PC-3 (cell line): ENCODE data around the gene KRT25. TPM values are rescaled to one million over a fixed set of nuclear protein-coding genes. Genes with fewer than 3 reads are reported as not detected.

Experiments used
- ATAC-seq: fragments of 200-7000 bp; cut with Tn5 transposase; 2 replicates; pipeline ENCODE4 v1.9.1; 2020; ENCODE audit warnings: mild to moderate bottlenecking, moderate library complexity
- BruUV-seq: library from RNA; stranded (reverse); fragments of 400-500 nt; replicated peaks from 2 replicates; lab custom pipeline; 2021; lab: Mats Ljungman, UMichigan
- CTCF ChIA-PET: fragments of 300-600 bp; sonication (Branson Sonifier 250); formaldehyde crosslinking; loops from one replicate; lab custom pipeline; 2022; ENCODE audit warnings: antibody characterized with exemption; lab: Charles Lee
- POLR2A ChIA-PET: fragments of 300-600 bp; sonication (Branson Sonifier 250); formaldehyde crosslinking; loops from one replicate; lab custom pipeline; 2022; ENCODE audit warnings: antibody characterized with exemption; ENCODE audit not compliant: unreplicated experiment; lab: Charles Lee
- DNase-seq: peaks from one replicate; pipeline ENCODE4 v3.0.0-alpha.2; 2015
- H2AFZ ChIP-seq: fragments of 300-600 bp; sonication (generic); 2 replicates; pipeline ENCODE4 v1.6.0; 2016; ENCODE audit warnings: antibody characterized with exemption, low read length
- H3F3A ChIP-seq: fragments of 300-600 bp; sonication (generic); one replicate; pipeline ENCODE4 v1.6.0; 2017; ENCODE audit warnings: antibody characterized with exemption, low read length, control low read depth, mild to moderate bottlenecking; ENCODE audit not compliant: unreplicated experiment
- H3K27ac ChIP-seq: fragments of 300-600 bp; sonication (generic); 2 replicates; pipeline ENCODE4 v1.5.1; 2016; ENCODE audit warnings: mild to moderate bottlenecking, low read length
- H3K27me3 ChIP-seq: fragments of 300-600 bp; sonication (generic); 2 replicates; pipeline ENCODE4 v1.6.1; 2016; ENCODE audit warnings: low read length, mixed read lengths
- H3K36me3 ChIP-seq: fragments of 300-600 bp; sonication (generic); 2 replicates; pipeline ENCODE4 v1.6.1; 2016; ENCODE audit warnings: low read depth, mixed run types, low read length, mixed read lengths
- H3K4me1 ChIP-seq: fragments of 300-600 bp; sonication (generic); 2 replicates; pipeline ENCODE4 v1.5.1; 2016; ENCODE audit warnings: low read length; ENCODE audit not compliant: insufficient read depth
- H3K4me2 ChIP-seq: fragments of 300-600 bp; sonication (generic); 2 replicates; pipeline ENCODE4 v1.6.0; 2016; ENCODE audit warnings: low read length
- H3K4me3 ChIP-seq: fragments of 300-600 bp; sonication (generic); 2 replicates; pipeline ENCODE4 v1.5.1; 2016; ENCODE audit warnings: mild to moderate bottlenecking, low read length, mixed read lengths
- H3K79me2 ChIP-seq: fragments of 300-600 bp; sonication (generic); 2 replicates; pipeline ENCODE4 v1.6.1; 2017; ENCODE audit warnings: low read length, mixed read lengths
- H3K9ac ChIP-seq: fragments of 300-600 bp; sonication (generic); 2 replicates; pipeline ENCODE4 v1.6.0; 2016; ENCODE audit warnings: mild to moderate bottlenecking, low read length
- H3K9me2 ChIP-seq: fragments of 300-600 bp; sonication (generic); replicated peaks from 2 replicates; pipeline ENCODE4 v1.6.1; 2016; ENCODE audit warnings: mixed run types, low read length, mixed read lengths
- H3K9me3 ChIP-seq: fragments of 300-600 bp; sonication (generic); 2 replicates; pipeline ENCODE4 v1.6.1; 2016; ENCODE audit warnings: low read length, mixed read lengths
- H4K20me1 ChIP-seq: fragments of 300-600 bp; sonication (generic); 2 replicates; pipeline ENCODE4 v1.6.1; 2016; ENCODE audit warnings: low read length, mixed read lengths
- EZH2 ChIP-seq: fragments of 300-600 bp; sonication (generic); IDR thresholded peaks from one replicate; pipeline ENCODE4 v1.6.1; 2017; ENCODE audit warnings: antibody characterized with exemption, mild to moderate bottlenecking, low read length; ENCODE audit not compliant: unreplicated experiment
- EZH2phosphoT487 ChIP-seq: fragments of 300-600 bp; sonication (generic); IDR thresholded peaks from 2 replicates; pipeline ENCODE4 v1.6.1; 2018; ENCODE audit warnings: mild to moderate bottlenecking, antibody characterized with exemption, low read length, borderline replicate concordance
- intact Hi-C: fragments of 100-400 bp; cut with micrococcal nuclease; formaldehyde crosslinking; loops from 2 replicates; pipeline ENCODE4 v1.9.0; 2023
- total RNA-seq: library from RNA; depleted of rRNA; stranded (reverse); fragments of >200 nt; gene quantifications from 2 replicates; pipeline ENCODE4 v1.2.3, GENCODE V29; 2014
- TF ChIP-seq, protein P1 (sequence below): fragments of 300-600 bp; sonication (generic); conservative IDR thresholded peaks from 2 replicates; pipeline ENCODE4 v1.5.1; 2017; ENCODE audit warnings: antibody characterized with exemption, low read depth, mild to moderate bottlenecking, low read length

KRT25 gene
- total RNA-seq, 1 experiment from 2014 or later: not detected

DNA sequence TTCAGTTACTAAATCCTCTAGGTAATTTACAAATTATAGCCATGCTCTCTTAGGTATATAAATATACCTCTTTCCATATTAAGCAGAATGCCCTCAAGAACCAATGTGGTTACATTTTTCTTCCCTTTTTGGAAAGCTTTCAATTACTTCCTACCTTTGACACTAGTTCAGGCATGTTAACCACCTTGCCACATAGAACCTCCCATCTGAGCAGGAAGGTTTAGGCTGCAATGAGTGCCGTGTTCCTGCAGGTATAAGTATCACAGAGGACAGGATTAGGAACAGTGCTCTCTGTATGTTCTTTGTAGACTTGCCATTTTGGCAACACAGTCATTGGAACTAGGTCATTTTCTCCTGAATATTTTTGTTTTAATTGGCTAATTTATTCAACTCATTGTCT, 20.1 kb downstream of the KRT25 start:
- BruUV-seq: no TSS peak
- H3K4me2 ChIP-seq: no peak overlapping the region
- DNase-seq (no peak), ATAC-seq (no peak)
- no peaks in the 10 kb centered on the region for H4K20me1 ChIP-seq
- ChIA-PET CTCF (no interaction called here), POLR2A (no interaction called here)
- H3K9me3 ChIP-seq: no peaks in the 10 kb centered on the region
- H3K4me1 ChIP-seq: no peaks in the 10 kb centered on the region
- intact Hi-C loops: no loop called here
- H3K9ac ChIP-seq: no peak overlapping the region
- peaks cover 8% of the 10 kb centered on the region; the same call in 1 of the 2 replicates for H3K27me3 ChIP-seq
- H3F3A ChIP-seq: no peaks in the 10 kb centered on the region
- TF ChIP-seq EZH2phosphoT487 (no peak), EZH2 (no peak)
- TF ChIP-seq, protein P1, sequence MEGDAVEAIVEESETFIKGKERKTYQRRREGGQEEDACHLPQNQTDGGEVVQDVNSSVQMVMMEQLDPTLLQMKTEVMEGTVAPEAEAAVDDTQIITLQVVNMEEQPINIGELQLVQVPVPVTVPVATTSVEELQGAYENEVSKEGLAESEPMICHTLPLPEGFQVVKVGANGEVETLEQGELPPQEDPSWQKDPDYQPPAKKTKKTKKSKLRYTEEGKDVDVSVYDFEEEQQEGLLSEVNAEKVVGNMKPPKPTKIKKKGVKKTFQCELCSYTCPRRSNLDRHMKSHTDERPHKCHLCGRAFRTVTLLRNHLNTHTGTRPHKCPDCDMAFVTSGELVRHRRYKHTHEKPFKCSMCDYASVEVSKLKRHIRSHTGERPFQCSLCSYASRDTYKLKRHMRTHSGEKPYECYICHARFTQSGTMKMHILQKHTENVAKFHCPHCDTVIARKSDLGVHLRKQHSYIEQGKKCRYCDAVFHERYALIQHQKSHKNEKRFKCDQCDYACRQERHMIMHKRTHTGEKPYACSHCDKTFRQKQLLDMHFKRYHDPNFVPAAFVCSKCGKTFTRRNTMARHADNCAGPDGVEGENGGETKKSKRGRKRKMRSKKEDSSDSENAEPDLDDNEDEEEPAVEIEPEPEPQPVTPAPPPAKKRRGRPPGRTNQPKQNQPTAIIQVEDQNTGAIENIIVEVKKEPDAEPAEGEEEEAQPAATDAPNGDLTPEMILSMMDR: no peak
- no peaks in the 10 kb centered on the region for H3K79me2 ChIP-seq
- H3K36me3 ChIP-seq: no peaks in the 10 kb centered on the region
- no peak overlapping the region for H2AFZ ChIP-seq
- no peaks in the 10 kb centered on the region for H3K9me2 ChIP-seq
- H3K27ac ChIP-seq: no peak overlapping the region
- no peak overlapping the region for H3K4me3 ChIP-seq

DNA sequence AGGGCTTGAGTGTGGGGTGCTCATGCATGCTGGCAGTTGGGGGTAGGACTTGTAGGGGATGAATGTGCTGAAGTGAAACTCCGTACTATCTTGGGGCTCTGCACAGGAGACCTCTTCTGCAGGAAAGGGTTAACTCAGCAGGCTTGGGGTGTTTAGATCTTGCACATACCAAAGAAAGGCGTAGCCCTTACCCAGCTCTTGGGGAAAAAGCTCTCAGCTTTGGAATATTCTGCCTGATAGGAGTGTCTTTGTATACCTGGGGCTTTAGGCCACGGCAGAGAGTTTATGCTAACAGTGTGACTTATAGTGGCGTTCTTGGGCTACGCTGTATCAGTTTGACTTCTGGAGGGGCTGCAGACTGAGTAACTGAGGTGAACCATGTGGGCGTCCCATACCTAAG, 21.1 kb downstream of the KRT25 start:
- ATAC-seq: no peak
- H4K20me1 ChIP-seq: no peaks in the 10 kb centered on the region
- H3K4me1 ChIP-seq: no peaks in the 10 kb centered on the region
- no peak overlapping the region for H3K4me3 ChIP-seq
- no peaks in the 10 kb centered on the region for H3K9me2 ChIP-seq
- TF ChIP-seq EZH2 (no peak), EZH2phosphoT487 (no peak)
- TF ChIP-seq, protein P1: no peak
- no peak overlapping the region for H3K4me2 ChIP-seq
- CTCF ChIA-PET: no interaction called here
- H3F3A ChIP-seq: no peaks in the 10 kb centered on the region
- POLR2A ChIA-PET: no interaction called here
- intact Hi-C loops: no loop called here
- no peak overlapping the region for H2AFZ ChIP-seq
- peaks cover 2% of the 10 kb centered on the region; the same call in 1 of the 2 replicates for H3K27me3 ChIP-seq
- BruUV-seq: no TSS peak
- H3K9me3 ChIP-seq: no peaks in the 10 kb centered on the region
- H3K27ac ChIP-seq: no peak overlapping the region
- no peaks in the 10 kb centered on the region for H3K36me3 ChIP-seq
- H3K9ac ChIP-seq: no peak overlapping the region
- no peak for DNase-seq
- no peaks in the 10 kb centered on the region for H3K79me2 ChIP-seq

GRCh38 chr17:40730970-40731369, 24.2 kb downstream of the KRT25 start:
- no peaks in the 10 kb centered on the region for H3K9me3 ChIP-seq
- peaks cover 8% of the 10 kb centered on the region; the same call in 1 of the 2 replicates for H3K4me1 ChIP-seq
- H3K9ac ChIP-seq: no peak overlapping the region
- no peaks in the 10 kb centered on the region for H3F3A ChIP-seq
- ChIA-PET POLR2A (no interaction called here), CTCF (no interaction called here)
- no peaks in the 10 kb centered on the region for H3K36me3 ChIP-seq
- intact Hi-C loops: no loop called here
- TF ChIP-seq, protein P1: no peak
- TF ChIP-seq EZH2 (no peak), EZH2phosphoT487 (no peak)
- no peaks in the 10 kb centered on the region for H3K79me2 ChIP-seq
- no peak overlapping the region for H3K4me2 ChIP-seq
- no peaks in the 10 kb centered on the region for H3K27me3 ChIP-seq
- no peak overlapping the region for H3K4me3 ChIP-seq
- BruUV-seq: no TSS peak
- no peak overlapping the region for H3K27ac ChIP-seq
- ATAC-seq: no peak
- DNase-seq: no peak
- H3K9me2 ChIP-seq: no peaks in the 10 kb centered on the region
- no peak overlapping the region for H2AFZ ChIP-seq
- no peaks in the 10 kb centered on the region for H4K20me1 ChIP-seq
